ENCODE measurements around the gene IL4R. TPM values are rescaled to one million over a fixed set of nuclear protein-coding genes. Genes with fewer than 3 reads are reported as not detected.
A peak's percentile ranks its signal among the peaks of the same experiment; 100 is the strongest.

The IL4R gene
- total and polyA plus RNA-seq, 2 of the 13 experiments (the other 11 are each of a cell fraction or from before 2014, with no cell fraction given), result 15.9 to 49.6 TPM

GRCh38 chr16:27314161-27314723 lies 468 bp downstream of the IL4R start (continued):
- TF ChIP-seq CREB1 (IDR thresholded peaks at IDR 0.05) (peak; percentile 59), CREB1 (CRISPR knock-in tag; IDR thresholded peaks at IDR 0.05) (no peak), HNRNPLL (IDR thresholded peaks at IDR 0.05; ENCODE audit: low read depth, low read length, poor library complexity, severe bottlenecking) (peak; percentile 17), ZMYM3 (CRISPR knock-in tag; IDR thresholded peaks at IDR 0.05) (no peak), ZNF121 (CRISPR knock-in tag; IDR thresholded peaks at IDR 0.05) (no peak), ZBTB34 (CRISPR knock-in tag; IDR thresholded peaks at IDR 0.05) (0 out of 2 replicates have a peak, but pooled peaks have one; percentile 23), ZNF639 (CRISPR knock-in tag; conservative IDR thresholded peaks at IDR 0.05) (no peak), KLF15 (CRISPR knock-in tag; IDR thresholded peaks at IDR 0.05; ENCODE audit: borderline replicate concordance) (no peak), EP300 (IDR thresholded peaks at IDR 0.05; ENCODE audit: low read depth in 2 of 2, low read length in 2 of 2) (no peak), EP300 (CRISPR knock-in tag; IDR thresholded peaks at IDR 0.05; ENCODE audit: borderline replicate concordance) (0 out of 2 replicates have a peak, but pooled peaks have one; percentile 38), PCBP1 (IDR thresholded peaks at IDR 0.05; ENCODE audit: borderline replicate concordance, low read depth, low read length) (no peak), E2F2 (CRISPR knock-in tag; IDR thresholded peaks at IDR 0.05; ENCODE audit: borderline replicate concordance) (0 out of 2 replicates have a peak, but pooled peaks have one; percentile 14), ZBTB10 (CRISPR knock-in tag; IDR thresholded peaks at IDR 0.05; ENCODE audit: borderline replicate concordance) (0 out of 2 replicates have a peak, but pooled peaks have one; percentile 17), IRF1 (CRISPR knock-in tag; IDR thresholded peaks at IDR 0.05; ENCODE audit: low read depth) (no peak), ZNF552 (CRISPR knock-in tag; IDR thresholded peaks at IDR 0.05; ENCODE audit: borderline replicate concordance) (0 out of 2 replicates have a peak, but pooled peaks have one; percentile 45), AHR (CRISPR knock-in tag; IDR thresholded peaks at IDR 0.05) (peak; percentile 28; the same call in 1 of the 2 replicates), ARID5B (CRISPR knock-in tag; IDR thresholded peaks at IDR 0.05) (peak; percentile 5; the same call in 1 of the 2 replicates)

Data from HepG2 (cell line).